GM12874 (cell line): ENCODE results near the gene GNAI1.

ENCODE experiments used
- TF ChIP-seq, protein P1 (sequence below): IDR thresholded peaks from 2 replicates; pipeline ENCODE4 v1.5.1; 2011; ENCODE audit warnings: low read depth, mild to moderate bottlenecking, control low read depth, low read length, moderate library complexity; ENCODE audit not compliant: insufficient read depth

Gene GNAI1

DNA sequence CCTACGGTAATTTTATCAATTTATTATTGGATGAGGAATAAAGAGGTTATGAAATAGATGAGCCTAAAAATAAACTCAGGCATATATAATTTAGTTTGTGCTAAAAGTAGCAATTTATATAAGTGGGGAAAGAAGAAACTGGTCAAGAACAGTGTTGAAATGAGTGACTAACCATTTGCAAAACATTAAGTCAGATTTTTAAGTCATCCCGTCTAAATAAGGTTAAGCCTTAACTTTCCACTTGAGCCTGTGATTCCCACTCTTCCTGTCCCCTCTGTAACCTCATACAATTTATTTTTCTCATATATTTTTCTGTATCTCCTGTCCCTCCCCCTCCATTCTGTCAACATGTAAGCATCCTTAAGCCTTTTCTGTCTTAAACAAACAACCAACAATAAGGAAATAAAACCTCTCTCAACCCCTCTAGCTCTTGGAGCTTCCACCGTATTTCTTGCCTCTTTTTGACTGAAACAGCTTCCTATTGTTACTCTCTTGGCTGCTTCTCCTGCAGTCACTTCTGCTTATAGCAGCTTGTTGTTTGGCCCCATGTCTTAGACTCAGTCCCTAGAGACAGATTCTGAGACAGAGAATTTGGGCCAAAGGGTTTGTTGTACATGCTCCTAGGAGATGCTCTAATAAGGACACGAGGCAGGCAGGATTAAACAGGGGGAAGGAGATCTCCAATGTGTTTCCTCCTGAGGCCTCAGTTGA lies 109.7 kb downstream of the GNAI1 start:
- TF ChIP-seq, protein P1, sequence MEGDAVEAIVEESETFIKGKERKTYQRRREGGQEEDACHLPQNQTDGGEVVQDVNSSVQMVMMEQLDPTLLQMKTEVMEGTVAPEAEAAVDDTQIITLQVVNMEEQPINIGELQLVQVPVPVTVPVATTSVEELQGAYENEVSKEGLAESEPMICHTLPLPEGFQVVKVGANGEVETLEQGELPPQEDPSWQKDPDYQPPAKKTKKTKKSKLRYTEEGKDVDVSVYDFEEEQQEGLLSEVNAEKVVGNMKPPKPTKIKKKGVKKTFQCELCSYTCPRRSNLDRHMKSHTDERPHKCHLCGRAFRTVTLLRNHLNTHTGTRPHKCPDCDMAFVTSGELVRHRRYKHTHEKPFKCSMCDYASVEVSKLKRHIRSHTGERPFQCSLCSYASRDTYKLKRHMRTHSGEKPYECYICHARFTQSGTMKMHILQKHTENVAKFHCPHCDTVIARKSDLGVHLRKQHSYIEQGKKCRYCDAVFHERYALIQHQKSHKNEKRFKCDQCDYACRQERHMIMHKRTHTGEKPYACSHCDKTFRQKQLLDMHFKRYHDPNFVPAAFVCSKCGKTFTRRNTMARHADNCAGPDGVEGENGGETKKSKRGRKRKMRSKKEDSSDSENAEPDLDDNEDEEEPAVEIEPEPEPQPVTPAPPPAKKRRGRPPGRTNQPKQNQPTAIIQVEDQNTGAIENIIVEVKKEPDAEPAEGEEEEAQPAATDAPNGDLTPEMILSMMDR, result no peak

DNA sequence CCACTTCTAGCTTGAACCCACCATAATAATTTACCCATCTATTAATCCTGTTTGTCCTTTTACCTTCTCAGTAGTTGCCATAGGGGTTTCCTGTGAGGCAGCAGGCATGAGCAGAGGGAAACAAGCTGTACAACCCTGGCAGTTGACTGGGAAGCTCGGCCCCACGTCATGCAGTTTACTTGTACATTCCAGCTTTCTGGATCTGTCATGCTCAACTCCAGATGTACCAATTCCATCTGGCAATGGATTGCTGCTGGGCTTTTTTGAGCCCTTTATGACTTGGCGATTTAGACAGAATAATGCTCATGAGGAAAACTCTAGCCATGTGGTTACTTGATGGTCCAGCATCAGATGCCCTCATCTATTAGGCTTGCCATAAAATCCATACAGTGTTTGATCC lies 112.5 kb downstream of the GNAI1 start:
- TF ChIP-seq, protein P1, result no peak

DNA sequence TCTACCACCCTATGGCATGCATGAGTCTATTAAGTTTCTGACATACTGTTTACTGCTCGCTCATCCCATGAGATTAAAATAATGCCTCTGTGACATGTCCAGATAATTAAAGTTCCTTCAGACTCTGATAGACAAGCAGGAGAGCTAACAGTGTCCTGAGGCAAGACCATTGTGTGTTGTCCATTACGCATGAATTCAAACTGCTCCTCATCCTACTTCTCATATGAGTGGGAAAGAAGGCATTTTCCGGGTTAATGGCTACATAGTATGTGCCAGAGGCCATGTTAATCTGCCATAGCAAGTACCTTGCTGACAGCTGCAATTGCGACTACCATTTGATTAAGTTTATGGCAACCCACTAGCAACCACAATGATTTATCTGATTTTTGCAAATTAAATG lies 113.3 kb downstream of the GNAI1 start:
- TF ChIP-seq, protein P1, result no peak

DNA sequence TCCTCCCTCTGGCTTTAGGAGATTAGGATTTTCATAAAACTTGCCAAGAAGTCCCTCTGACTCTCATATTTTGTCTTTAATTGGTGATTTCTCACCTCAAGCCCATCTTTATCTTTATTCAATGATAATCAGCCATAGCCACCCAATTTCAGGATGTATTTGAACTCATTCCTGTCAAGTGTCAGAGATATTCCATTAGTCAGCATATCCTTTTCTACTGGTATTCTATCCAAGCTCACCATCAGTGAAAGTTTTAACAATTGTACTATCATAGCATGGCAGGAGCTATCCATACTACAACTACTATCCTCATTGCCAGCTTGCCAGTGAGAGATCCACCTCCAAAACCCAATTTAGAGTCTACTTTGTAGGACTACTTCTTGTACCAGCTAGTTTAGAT lies 114.6 kb downstream of the GNAI1 start:
- TF ChIP-seq, protein P1, result no peak

DNA sequence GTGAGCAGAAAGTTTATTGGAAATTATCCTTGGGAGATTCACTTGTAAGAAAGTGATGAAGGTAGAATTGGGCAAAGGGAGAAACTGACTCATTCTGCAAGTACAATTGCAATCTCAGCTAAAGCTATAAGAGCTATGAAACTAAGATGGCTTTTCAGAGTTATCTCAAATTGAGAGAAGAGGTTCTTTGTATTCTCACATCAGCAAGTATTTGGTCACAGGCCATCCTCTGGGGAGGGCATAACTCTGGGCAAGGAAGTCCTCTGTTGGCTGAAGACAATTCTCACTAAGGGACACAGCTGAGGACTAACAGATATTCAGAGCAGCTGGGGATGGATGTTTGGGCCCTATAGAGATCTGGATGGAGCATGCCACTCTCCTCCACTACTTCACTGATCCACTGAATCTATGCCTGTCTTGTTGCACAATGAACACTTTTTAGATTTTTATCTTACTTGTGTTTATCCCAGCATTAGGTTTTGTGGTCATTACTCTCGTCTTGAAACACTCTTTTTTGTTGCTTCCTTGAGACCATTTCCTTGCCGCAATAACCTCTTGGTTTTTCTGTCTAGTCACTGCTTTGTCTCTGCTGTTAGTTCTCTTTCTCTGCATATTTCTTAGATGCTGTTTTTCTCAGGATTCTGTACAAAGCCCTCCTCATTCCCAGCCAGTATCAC lies 115.1 kb downstream of the GNAI1 start:
- TF ChIP-seq, protein P1, result no peak

DNA sequence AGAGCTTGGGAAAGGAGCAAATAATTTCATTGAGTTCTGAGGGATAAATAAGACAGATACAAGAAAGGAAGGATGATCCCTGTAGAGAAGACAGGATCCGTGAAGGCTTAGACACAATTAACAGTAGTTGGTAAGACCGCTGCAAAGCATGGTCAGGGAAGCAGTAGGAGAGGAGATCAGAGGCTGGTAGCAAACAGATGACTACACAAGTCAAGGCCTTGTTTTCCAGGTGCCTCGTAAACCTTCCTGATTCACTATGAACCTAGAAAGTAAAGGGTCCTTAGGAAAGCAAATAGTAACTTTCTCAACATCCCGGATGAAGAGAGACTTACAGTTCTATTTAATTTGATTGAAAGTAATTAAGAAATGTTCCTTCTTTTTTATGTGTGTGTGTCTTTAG lies 118.6 kb downstream of the GNAI1 start:
- TF ChIP-seq, protein P1, result no peak

DNA sequence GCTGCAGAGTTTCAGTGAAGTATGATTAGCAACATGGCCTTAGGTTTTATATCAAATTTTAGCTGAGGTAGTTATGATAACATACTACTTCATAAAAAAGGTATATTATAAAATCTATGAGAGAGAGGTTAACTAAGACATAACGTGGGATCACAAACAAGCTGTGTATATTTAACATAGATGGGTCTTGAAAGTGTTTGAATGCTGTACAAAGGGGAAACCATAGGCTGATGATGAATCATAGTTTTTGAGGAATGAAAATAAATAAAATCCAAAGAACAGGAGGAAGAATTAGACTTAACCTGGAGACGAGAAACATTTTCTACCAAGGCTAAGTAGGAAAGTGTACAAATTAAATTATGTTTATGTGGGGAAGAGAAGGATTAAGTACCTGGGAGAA lies 119.0 kb downstream of the GNAI1 start:
- TF ChIP-seq, protein P1, result no peak
